ENCODE data around the gene SMTNL2.

- TF ChIP-seq, protein P1, sequence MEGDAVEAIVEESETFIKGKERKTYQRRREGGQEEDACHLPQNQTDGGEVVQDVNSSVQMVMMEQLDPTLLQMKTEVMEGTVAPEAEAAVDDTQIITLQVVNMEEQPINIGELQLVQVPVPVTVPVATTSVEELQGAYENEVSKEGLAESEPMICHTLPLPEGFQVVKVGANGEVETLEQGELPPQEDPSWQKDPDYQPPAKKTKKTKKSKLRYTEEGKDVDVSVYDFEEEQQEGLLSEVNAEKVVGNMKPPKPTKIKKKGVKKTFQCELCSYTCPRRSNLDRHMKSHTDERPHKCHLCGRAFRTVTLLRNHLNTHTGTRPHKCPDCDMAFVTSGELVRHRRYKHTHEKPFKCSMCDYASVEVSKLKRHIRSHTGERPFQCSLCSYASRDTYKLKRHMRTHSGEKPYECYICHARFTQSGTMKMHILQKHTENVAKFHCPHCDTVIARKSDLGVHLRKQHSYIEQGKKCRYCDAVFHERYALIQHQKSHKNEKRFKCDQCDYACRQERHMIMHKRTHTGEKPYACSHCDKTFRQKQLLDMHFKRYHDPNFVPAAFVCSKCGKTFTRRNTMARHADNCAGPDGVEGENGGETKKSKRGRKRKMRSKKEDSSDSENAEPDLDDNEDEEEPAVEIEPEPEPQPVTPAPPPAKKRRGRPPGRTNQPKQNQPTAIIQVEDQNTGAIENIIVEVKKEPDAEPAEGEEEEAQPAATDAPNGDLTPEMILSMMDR (IDR thresholded peaks at IDR 0.05; ENCODE audit: low read depth, low read length), result no peak
- TF ChIP-seq POLR2A (IDR thresholded peaks at IDR 0.05; ENCODE audit: extremely low read depth, insufficient read length) (no peak), MYC (IDR thresholded peaks at IDR 0.05; ENCODE audit: low read depth, low read length) (no peak)
Observed at GRCh38 chr17:4588391-4588790, 4.1 kb downstream of the SMTNL2 start.

All from NB4 (cell line).